GM12864 (cell line): ENCODE results near the gene TIPRL.

Experiments used
- DNase-seq: peaks from one replicate; pipeline ENCODE4 v3.0.0-alpha.2; 2011; ENCODE audit warnings: low read depth
- H3K4me3 ChIP-seq: 2 replicates; pipeline ENCODE4 v1.5.1; 2011; ENCODE audit warnings: mild to moderate bottlenecking, low read depth, low read length, control low read depth
- TF ChIP-seq, protein P1 (sequence below): IDR thresholded peaks from 2 replicates; pipeline ENCODE4 v1.5.1; 2011; ENCODE audit warnings: low read depth, mild to moderate bottlenecking, moderate library complexity, low read length, control low read depth, inconsistent platforms; ENCODE audit errors: missing control alignments

TIPRL gene

DNA sequence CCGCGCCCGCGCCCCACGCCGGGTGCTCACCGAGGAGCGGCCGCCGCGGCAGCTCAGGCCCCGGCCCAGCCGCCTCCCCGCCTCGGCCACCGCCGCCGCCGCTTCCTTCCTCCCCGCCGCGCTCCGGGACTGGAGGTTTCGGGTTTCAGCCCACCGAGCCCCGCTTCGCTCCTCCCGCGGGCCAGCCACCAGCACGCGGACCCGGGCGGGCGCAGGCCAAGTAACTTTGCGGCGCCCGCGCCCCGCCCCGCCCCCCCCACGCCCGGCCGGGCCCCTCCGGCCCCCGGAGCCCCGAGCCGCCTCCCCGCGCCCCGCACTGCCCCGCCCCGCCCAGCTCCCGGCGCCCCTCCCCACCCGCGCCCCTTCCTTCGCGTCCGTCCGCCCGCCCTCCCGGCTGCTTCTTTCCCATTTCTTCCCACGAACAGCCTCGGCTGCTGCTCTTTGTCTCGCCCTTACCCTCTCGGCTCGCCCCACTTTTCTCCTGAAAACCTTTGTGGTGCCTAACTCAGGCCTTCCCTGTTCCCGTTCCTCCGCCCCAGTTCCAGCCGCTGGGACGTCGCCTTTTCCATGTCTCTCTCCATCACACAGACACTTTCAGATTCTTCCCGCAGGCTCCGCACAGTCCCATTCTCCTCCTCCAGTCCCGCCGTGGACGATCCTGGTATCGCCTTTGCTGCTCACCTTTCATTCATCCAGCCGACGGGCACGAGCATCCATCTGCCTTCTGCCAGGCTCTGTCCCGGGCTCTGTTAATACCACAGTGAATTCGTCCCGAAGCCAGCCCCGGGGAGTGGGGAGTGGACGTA is 41.9 kb upstream of the TIPRL start, which contains the start of gene GPR161:
Gene GPR161, minus strand, starts transcription at position 222 of the 806 bp plus-strand sequence. CDS start 32,080 bp downstream, outside the sequence.
- TF ChIP-seq, protein P1, sequence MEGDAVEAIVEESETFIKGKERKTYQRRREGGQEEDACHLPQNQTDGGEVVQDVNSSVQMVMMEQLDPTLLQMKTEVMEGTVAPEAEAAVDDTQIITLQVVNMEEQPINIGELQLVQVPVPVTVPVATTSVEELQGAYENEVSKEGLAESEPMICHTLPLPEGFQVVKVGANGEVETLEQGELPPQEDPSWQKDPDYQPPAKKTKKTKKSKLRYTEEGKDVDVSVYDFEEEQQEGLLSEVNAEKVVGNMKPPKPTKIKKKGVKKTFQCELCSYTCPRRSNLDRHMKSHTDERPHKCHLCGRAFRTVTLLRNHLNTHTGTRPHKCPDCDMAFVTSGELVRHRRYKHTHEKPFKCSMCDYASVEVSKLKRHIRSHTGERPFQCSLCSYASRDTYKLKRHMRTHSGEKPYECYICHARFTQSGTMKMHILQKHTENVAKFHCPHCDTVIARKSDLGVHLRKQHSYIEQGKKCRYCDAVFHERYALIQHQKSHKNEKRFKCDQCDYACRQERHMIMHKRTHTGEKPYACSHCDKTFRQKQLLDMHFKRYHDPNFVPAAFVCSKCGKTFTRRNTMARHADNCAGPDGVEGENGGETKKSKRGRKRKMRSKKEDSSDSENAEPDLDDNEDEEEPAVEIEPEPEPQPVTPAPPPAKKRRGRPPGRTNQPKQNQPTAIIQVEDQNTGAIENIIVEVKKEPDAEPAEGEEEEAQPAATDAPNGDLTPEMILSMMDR = no peak
- peak within 1 kb of the TSS; percentile 64 for H3K4me3 ChIP-seq
- no peak for DNase-seq

DNA sequence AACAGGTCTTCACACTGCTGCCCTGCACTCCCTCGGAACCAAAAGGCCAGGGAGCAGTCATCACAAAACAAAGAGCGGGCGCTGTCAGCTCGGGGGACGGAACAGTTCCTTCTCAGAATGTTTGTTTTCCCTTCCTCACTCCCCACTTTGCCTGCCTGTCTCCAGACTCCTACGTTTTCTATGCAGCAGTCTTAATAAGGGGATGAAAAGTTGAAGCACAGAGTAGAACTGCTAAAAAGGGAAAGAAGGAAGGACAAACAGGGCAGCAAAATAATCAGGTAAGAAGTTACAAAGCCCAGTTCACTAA is 41.3 kb upstream of the TIPRL start:
- TF ChIP-seq, protein P1 = no peak
- DNase-seq = no peak
- no peak overlapping the region; the same call in 1 of the 2 replicates for H3K4me3 ChIP-seq

DNA sequence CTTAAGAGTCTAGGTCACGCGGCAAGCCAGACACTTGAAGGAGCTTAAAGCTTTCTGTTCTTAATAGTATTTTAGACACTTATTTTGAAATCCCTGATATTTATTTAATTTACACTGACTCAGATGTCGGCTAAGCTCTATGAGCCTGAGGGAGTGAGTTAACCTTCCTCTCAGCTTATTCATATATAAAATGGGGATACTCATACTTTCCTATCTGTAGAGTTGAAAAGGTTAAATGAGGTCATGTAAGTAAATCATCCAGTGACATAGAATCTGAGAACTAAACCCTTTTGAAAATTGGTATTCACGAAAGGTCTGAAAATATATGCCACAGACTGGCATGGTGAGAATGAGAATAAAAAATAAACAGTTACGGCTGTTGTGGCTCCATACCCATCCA is 40.6 kb upstream of the TIPRL start:
- no peak for DNase-seq
- TF ChIP-seq, protein P1 = no peak
- no peak overlapping the region for H3K4me3 ChIP-seq

DNA sequence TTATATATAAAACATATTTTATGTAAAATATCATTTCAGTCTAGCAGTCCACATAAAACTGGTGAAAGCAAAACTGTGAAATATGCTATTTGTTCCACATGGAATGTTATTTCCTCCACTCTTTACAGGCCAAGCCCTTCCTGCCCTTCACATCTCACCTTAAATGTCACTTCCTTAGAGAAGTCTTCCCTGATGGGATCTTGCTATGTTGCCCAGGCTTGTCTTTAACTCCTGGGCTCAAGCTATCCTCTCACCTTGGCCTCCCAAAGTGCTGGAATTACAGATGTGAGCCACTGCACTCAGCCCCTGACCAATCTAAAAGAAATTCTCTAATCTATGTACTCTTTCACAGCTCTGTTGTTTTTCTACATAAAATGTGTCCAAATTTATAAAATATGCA is 39.7 kb upstream of the TIPRL start:
- TF ChIP-seq, protein P1 = no peak

DNA sequence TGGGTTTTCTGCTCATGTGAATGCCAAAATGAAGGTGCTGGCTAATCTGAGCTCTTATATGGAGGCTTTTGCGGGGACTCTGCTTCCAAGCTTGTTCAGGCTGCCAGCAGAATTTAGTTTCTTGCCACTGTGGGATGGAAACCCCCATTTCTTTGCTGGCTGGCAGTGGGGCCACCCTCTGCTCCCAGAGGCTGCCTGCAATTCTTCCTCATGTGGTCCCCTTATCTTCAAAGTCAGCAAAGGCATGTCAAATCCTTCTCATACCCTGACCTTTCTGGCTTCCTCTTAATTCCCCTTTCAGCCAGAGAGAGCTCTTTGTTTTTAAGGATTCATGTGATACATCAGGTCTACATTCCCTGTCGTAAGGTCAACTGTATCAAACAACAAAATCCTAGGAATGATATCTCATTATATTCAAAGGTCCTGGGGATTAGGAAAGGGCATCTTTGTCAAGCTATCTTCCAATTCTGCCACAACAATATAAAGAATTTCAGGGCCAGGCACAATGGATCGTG is 36.8 kb upstream of the TIPRL start:
- TF ChIP-seq, protein P1 = no peak
- H3K4me3 ChIP-seq = no peak overlapping the region
- DNase-seq = no peak

More for the DNA sequence above, 39.7 kb upstream of the TIPRL start:
- no peak for DNase-seq
- H3K4me3 ChIP-seq = no peak overlapping the region

DNA sequence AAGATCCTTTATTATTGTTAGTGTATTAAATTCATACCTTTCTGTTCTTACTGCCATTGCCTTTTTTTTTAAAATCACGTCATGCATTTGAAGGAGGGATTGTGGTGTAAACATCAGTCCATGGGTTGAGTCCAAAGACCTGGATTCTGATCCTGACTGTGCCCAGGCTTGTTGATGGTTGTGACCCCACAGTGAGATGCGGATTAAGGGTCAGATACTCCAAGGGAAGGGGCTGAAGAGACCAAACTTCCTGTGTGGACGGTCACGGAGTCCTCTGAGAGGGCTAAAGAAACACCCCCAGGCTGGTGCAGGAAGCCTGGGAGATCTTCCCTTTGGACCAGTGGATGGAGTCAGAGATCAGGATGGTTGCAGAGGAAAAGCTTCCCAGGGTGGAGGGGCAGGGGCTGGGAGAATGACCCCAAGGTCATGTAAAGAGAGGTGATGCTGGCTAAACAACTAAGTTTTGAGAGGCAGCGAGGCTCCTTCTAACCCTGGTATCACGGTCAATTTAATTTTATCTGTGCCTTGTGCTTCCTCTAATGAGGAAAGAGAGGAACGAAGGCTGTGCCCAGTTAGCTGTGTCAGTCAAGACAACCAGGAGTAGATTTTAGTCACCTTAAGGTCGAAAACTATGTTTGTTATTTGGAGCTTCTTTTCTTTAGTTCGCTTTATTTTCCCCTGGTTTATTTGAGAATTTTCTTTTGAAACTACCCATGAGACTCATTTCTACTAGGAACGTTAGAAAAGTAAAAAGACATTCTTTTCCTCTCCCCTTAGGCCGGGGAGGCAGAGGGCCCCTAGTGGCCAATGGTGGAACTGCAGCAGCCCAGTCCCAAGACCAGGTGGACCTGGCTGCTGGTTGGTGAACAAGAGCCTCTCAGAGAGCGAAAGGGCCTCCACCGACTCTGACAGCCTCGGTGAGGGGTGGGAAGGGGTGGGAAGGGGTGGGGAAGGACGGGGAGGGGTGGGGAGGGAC is 33.3 kb upstream of the TIPRL start:
- TF ChIP-seq, protein P1 = peak; percentile 99
- H3K4me3 ChIP-seq = no peak overlapping the region
- DNase-seq = peak; percentile 64
